Measurements from ENCODE around the gene CNPY4. TPM values are rescaled to one million over a fixed set of nuclear protein-coding genes. Genes with fewer than 3 reads are reported as not detected.

Gene CNPY4
- total and polyA plus RNA-seq, 2 donors from 2014 or later: 11.6 to 22.0 TPM

- DNase-seq (no peak), FAIRE-seq (no peak)
- H3K4me3 ChIP-seq (ENCODE audit: low read length in 3 of 3): no peak overlapping the region
- H3K9ac ChIP-seq (ENCODE audit: low read length in 3 of 3): no peak overlapping the region
- H3K4me1 ChIP-seq (ENCODE audit: control insufficient read depth in 2 of 3, insufficient read depth in 2 of 3, low read depth in 1 of 3, low read length in 3 of 3): peaks cover 0 to 7% (median 4%) of the 10 kb centered on the region in 3 donors
- H3K9me3 ChIP-seq (ENCODE audit: control insufficient read depth in 2 of 3, insufficient read depth in 1 of 3, low read length in 3 of 3): no peaks in the 10 kb centered on the region
- H3K27ac ChIP-seq (ENCODE audit: low read depth in 2 of 2, low read length in 2 of 2): no peak overlapping the region
- H3K36me3 ChIP-seq (ENCODE audit: control insufficient read depth in 2 of 3, insufficient read depth in 3 of 3, low read length in 3 of 3): peaks cover 10 to 54% (median 32%) of the 10 kb centered on the region in 3 donors
- H3K27me3 ChIP-seq (ENCODE audit: control insufficient read depth, insufficient read depth, low read length): no peaks in the 10 kb centered on the region
- intact Hi-C loops (cut with DNase I): no loop called here
- TF ChIP-seq CTCF (IDR thresholded peaks at IDR 0.05; ENCODE audit: borderline replicate concordance, extremely low read depth, insufficient read depth): no peak
Measured at GRCh38 chr7:100091411-100092181, 27.8 kb upstream of the CNPY4 start.

DNA sequence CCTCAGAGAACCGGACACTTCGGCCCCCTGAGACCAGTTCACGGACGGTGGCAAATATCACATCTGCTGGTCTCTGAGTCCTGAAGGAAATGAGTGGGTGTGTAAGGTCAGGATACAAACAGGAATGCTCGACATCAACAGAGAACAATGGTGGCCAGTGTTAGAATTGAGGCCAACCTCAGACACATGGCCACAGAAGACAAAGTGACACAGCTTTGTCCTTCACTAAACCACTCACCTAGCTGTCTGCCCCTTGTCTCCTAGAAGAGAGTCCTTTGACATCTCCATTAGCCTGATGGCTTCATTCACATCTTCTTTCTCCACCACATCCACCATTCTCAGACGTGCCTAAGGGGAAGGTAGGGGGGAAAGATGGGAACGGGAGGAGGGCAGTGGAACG lies 26.4 kb upstream of the CNPY4 start:
- peaks cover 19 to 67% (median 43%) of the 10 kb centered on the region in 3 donors for H3K36me3 ChIP-seq (ENCODE audit: control insufficient read depth in 2 of 3, insufficient read depth in 3 of 3, low read length in 3 of 3)
- no peak overlapping the region for H3K4me3 ChIP-seq (ENCODE audit: low read length in 3 of 3)
- no peaks in the 10 kb centered on the region for H3K9me3 ChIP-seq (ENCODE audit: control insufficient read depth in 2 of 3, insufficient read depth in 1 of 3, low read length in 3 of 3)
- no peak overlapping the region for H3K27ac ChIP-seq (ENCODE audit: low read depth in 2 of 2, low read length in 2 of 2)
- DNase-seq (no peak), FAIRE-seq (no peak)
- H3K4me1 ChIP-seq (ENCODE audit: control insufficient read depth in 2 of 3, insufficient read depth in 2 of 3, low read depth in 1 of 3, low read length in 3 of 3): peaks cover 0 to 7% (median 4%) of the 10 kb centered on the region in 3 donors
- H3K27me3 ChIP-seq (ENCODE audit: control insufficient read depth, insufficient read depth, low read length): no peaks in the 10 kb centered on the region
- intact Hi-C loops (cut with DNase I): no loop called here
- TF ChIP-seq CTCF (IDR thresholded peaks at IDR 0.05; ENCODE audit: borderline replicate concordance, extremely low read depth, insufficient read depth): no peak
- H3K9ac ChIP-seq (ENCODE audit: low read length in 3 of 3): no peak overlapping the region

GRCh38 chr7:100093498-100093897 lies 25.9 kb upstream of the CNPY4 start:
- intact Hi-C loops (cut with DNase I): no loop called here
- no peak overlapping the region for H3K9ac ChIP-seq (ENCODE audit: low read length in 3 of 3)
- H3K4me3 ChIP-seq (ENCODE audit: low read length in 3 of 3): no peak overlapping the region
- DNase-seq (no peak), FAIRE-seq (no peak)
- H3K4me1 ChIP-seq (ENCODE audit: control insufficient read depth in 2 of 3, insufficient read depth in 2 of 3, low read depth in 1 of 3, low read length in 3 of 3): peaks cover 0 to 4% (median 4%) of the 10 kb centered on the region in 3 donors
- H3K9me3 ChIP-seq (ENCODE audit: control insufficient read depth in 2 of 3, insufficient read depth in 1 of 3, low read length in 3 of 3): no peaks in the 10 kb centered on the region
- no peak overlapping the region for H3K27ac ChIP-seq (ENCODE audit: low read depth in 2 of 2, low read length in 2 of 2)
- H3K36me3 ChIP-seq (ENCODE audit: control insufficient read depth in 2 of 3, insufficient read depth in 3 of 3, low read length in 3 of 3): peaks cover 22 to 71% (median 48%) of the 10 kb centered on the region in 3 donors
- no peak for TF ChIP-seq CTCF (IDR thresholded peaks at IDR 0.05; ENCODE audit: borderline replicate concordance, extremely low read depth, insufficient read depth)
- no peaks in the 10 kb centered on the region for H3K27me3 ChIP-seq (ENCODE audit: control insufficient read depth, insufficient read depth, low read length)

Measured in kidney (tissue), 14 donors.